HG02870 (cell line): ENCODE measurements around the gene NDUFS4.
"Not testable (repeated sequence)": the region's sequence is repeated elsewhere in the genome, so short reads cannot be mapped to it uniquely, and the experiment has no call there.

Experiments used
- ATAC-seq: cut with Tn5 transposase; IDR thresholded peaks from one replicate; pipeline ENCODE4 v1.9.1; 2021; ENCODE audit warnings: mild to moderate bottlenecking, moderate library complexity; ENCODE audit not compliant: unreplicated experiment

The NDUFS4 gene

DNA sequence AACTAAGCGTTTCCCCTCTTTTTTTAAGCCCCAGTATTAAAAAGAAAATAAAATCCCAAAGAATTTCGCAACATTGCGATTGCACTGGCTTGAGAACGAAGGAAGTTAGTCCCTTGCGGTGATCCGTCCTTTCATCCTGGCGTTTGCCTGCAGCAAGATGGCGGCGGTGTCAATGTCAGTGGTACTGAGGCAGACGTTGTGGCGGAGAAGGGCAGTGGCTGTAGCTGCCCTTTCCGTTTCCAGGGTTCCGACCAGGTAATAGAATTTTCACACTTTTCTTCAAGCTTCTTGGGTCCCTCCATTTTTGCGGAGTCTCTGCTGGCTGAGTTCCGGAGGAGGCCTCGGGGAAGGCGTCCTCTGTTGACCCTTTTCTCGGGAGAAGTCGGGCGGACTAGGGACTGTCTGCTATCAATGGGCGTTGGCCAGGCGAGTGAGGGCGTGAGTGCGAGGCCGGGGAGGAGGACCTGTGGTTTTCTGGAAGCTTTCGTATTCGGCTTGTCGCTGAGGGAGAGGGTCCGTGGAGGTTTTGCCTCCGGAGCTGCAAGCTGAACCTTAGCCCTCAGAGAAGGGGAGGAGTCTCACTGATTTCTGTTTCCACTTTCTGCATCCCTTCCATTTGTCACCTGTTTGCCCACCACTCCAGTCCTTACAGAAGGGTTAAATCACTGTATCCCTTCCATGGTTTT, at the start of gene NDUFS4:
TSS of gene NDUFS4 (plus strand) at position 134 of the 686 bp plus-strand sequence. CDS start at position 158, 24 bp downstream.
- ATAC-seq, result peak; percentile 87

DNA sequence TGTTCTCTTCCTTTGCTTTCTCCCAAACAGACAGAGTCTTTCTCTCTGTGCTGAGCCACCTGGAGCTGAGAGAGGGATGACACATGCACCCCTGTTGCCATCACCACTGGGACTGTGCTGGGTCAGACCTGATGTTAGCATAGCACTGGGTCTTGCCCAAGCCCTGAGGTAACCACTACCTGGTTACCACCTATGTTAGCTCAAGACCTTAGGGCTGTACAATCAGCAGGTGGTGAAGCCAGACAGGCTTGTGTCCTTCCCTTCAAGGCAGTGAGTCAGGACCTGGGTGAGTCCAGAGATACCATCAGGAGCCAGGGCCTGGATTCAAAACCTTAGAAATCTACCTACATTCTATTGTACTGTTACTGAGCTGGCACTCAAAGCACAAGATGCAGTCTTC, 47.9 kb upstream of the NDUFS4 start:
- no peak for ATAC-seq

DNA sequence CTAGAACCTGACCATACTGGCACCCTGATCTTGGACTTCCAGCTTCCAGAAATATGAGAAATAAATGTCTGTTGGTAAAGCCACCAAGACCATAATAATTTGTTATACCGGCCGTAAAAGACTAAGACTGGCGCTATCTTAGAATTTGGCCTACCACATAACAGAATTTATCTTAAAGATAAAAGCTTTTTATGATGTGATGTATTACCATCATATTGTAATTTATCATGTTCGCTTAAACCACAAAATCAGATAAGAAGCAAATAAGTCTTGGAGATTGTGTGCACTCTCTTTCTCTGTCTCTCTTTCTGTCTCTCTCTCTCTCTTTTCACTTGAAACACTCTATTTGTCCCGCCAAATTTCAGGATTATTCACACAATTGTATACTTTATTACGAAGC, 44.5 kb upstream of the NDUFS4 start:
- no peak for ATAC-seq

DNA sequence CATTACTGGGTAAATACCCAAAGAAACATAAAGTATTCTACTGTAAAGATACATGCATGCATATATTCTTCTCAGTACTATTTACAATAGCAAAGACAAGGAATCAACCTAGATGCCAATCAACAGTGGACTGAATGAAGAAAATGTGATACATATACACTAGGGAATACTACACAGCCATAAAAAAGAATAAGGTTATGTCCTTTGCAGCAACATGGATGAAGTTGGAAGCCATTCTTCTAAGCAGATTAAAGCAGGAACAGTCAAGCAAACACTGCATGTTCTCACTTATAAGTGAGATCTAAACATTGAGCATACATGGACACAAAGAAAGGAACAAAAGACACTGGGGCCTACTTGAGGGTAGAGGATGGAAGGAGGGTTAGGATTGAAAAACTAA, 39.6 kb upstream of the NDUFS4 start:
- ATAC-seq, result no peak

DNA sequence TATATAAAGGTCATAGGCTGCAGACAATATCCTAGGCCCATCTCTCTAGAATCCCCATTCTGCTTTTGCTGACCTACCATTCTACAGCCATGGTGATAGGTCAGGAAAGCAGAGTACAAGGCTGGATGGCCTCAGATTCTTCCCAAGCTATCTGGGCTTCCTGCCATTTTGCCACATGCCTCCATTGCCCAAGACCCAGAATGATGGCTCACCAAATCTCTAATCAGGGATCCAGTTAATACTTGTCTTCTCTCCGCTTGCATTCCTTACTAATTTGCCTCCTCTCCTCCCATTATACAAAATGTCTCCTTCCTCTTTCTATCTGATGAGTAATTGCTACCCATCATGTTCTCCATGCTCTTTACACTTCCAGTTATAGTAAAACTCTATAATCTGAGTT, 22.7 kb upstream of the NDUFS4 start:
- no peak for ATAC-seq

- ATAC-seq, result not testable (repeated sequence)
These were observed 19.7 kb upstream of the NDUFS4 start for GRCh38 chr5:53540739-53541138.

DNA sequence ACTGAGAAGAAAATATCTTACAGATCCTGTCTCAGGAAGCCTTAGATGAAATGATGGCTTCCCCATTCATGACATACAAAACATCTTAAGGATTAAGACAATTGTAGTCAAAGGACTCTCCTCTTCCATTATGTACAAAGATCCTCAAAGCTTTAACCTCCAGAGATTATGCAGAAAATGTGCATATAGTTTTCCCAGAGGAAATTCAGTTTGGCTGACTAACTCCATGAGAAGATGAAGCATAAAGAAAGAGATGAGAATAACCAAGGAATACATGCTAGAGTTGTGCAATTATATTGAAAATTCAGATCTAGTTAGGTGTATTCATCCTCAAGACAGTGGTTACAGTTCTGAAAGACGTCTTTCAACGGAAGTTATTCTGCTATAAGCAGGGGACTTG, 18.6 kb upstream of the NDUFS4 start:
- ATAC-seq, result no peak

DNA sequence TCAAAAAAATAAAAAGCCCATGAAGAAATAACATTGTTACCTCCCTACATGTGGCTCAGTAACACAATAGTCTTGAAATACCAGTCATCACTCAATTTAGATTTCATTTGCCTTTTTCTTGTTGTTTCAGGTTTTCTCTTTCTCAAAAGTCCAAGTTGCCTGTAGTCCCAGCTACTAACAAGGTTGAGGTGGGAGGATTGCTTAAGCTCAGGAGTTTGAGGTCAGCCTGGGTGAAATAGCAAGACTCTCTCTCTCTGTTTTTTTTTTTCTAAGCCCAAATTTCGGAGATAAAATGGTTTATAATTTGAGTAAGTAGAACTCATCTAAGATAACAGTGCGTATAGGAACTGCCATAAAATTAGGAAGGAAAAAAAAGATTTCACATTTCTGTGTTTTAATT, 17.5 kb upstream of the NDUFS4 start:
- no peak for ATAC-seq

GRCh38 chr5:53543401-53543800, 17.0 kb upstream of the NDUFS4 start:
- ATAC-seq, result no peak

GRCh38 chr5:53545744-53546143, 14.7 kb upstream of the NDUFS4 start:
- no peak for ATAC-seq

GRCh38 chr5:53547226-53547625, 13.2 kb upstream of the NDUFS4 start:
- ATAC-seq, result no peak

DNA sequence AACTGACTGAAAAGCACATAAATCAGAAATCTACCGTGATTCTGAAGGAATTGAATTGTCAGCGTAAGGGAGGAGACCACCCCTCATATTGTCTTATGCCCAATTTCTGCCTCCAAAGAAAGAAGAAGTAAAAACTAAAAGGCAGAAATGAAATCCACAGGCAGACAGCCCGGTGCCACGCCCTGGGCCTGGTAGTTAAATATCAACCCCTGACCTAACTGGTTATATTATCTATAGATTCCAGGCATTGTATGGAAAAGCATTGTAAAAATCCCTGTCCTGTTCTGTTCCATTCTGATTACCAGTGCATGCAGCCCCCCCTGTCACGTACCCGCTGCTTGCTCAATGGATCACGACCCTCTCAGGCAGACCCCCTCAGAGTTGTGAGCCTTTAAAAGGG, 11.9 kb upstream of the NDUFS4 start:
- ATAC-seq, result not testable (repeated sequence)

GRCh38 chr5:53549792-53550191, 10.6 kb upstream of the NDUFS4 start:
- ATAC-seq, result no peak

- ATAC-seq, result no peak
These were observed 7.9 kb upstream of the NDUFS4 start for GRCh38 chr5:53552561-53552960.

DNA sequence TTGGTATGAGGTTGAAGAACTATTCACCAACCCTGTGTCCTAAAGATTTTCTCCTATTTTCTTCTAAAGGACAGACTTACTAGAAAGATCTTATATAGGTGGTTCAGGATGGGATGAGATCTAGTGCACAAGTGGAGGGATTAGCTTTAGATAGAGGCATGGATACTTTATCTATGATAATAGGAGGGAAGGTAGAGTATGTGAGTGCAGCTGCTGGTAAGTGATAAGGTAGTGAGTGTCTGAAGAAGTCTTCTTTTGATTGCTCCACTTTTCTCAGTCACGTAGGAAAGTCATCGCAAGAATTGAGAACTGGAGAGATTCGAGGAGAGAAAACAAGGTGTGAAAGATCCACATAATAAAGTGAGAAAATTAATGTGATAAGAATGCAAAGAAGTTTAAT, 6.0 kb upstream of the NDUFS4 start:
- no peak for ATAC-seq

- no peak for ATAC-seq
These were observed 5.3 kb upstream of the NDUFS4 start for GRCh38 chr5:53555160-53555559.

DNA sequence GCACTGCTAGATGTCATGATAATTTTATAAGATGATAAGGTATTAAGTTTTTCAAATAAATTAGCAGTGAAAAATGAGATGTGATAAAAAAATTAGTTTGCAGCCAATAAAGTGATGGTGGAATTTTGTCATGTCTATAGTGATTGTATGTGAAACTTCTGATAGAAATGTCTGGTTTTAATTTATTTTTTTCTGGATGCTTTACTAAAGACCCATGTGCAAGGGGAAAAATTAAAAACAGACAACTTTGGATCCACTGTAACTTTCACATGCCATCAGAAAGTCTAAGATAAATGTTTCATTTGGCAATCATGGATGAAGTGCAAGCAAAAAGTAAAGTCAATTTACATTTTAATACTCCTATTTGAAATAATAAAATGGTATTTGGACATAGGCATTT, 4.4 kb upstream of the NDUFS4 start:
- no peak for ATAC-seq

DNA sequence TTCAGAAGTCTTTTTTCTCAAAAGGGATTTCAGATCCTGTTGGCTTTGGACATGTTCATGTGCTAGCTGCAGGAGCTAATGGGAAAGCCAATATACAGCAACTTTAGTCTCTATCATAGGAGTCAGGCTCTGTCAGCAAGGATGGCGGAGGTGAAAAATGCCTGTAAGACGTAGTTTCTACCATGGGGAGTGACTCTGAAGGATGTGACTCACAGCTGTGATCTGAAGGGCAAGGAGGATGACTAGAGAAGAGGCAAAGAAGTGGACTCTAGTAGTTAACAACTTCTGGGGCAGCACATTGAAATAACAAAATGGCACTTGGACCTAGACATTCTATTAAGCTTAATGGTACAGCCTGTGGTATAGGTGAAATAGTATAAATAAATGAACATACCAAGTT, 3.1 kb upstream of the NDUFS4 start:
- no peak for ATAC-seq

- ATAC-seq, result no peak
These were observed 1.5 kb upstream of the NDUFS4 start for GRCh38 chr5:53558966-53559365.

DNA sequence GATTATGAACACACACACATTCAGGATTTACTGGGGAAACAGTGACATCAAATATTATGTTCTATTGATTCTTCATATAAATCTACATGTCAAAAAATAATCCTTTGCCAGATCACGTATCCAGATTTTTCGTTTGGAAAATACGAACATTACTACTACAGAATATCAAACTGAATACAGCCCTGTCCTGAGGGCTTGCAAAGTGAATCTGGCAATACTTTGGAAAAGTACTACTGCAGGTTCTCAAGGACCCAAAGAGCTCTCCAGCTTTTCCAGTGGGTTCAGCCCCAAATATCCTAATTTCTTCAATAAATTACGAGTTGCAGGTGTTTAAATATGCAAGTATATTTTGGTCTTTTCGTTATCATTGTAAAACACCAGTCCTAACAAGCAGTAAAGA, 411 bp upstream of the NDUFS4 start:
- ATAC-seq, result no peak

GRCh38 chr5:53568401-53568800, 8.0 kb downstream of the NDUFS4 start:
- no peak for ATAC-seq

DNA sequence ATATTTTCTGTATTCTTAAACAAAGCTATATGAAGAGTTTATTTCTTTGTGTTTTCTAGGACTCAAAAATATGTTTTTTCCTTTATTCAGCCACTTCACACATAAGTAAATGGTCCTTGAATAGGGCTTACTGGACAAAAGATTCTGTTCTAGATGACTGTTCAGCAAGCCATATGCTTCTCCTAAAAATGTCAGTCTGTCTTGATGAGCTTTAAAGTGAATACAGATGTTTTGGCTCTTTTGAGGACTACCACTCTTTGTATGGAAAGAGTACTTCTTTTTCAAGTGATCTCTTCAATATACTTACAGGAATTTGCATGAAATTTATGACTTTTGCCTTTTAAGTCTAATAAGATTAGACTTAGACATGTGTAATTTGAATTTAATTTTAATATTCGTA, 8.4 kb downstream of the NDUFS4 start:
- ATAC-seq, result no peak

DNA sequence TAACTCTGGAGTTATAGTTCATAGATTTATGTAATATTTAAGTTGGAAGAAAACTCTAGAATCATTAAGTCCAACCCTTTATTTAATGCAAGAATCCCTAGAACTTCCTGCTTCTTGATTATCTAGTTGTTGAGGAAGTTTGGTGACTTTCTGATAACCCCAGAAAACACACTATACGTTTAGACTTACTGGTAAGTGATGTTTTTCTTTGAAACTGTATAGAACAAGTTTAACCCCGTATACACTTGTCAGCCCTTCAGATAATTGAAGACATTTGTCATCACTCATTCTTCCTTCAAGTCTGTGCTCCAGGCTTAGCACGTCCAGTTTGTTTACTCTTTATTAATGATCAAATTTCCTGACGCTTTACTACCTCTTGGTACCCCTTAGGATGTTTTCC, 9.0 kb downstream of the NDUFS4 start:
- ATAC-seq, result no peak
